HK-2 (cell line): ENCODE results near the gene GATB.
"Not testable (repeated sequence)": the region's sequence is repeated elsewhere in the genome, so short reads cannot be mapped to it uniquely, and the experiment has no call there.

ENCODE experiments used
- DNase-seq: peaks from one replicate; pipeline ENCODE4 v3.0.0-alpha.2; 2018; ENCODE audit not compliant: unreplicated experiment

GATB gene

DNA sequence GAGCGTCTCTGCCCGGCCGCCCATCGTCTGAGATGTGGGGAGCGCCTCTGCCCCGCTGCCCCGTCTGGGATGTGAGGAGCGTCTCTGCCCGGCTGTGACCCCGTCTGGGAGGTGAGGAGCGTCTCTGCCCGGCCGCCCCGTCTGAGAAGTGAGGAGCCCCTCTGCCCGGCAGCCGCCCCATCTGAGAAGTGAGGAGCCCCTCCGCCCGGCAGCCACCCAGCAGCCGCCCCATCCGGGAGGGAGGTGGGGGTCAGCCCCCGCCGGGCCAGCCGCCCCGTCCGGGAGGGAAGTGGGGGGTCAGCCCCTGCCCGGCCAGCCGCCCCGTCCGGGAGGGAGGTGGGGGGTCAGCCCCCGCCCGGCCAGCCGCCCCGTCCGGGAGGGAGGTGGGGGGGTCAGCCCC, 29.1 kb downstream of the GATB start:
- not testable (repeated sequence) for DNase-seq

DNA sequence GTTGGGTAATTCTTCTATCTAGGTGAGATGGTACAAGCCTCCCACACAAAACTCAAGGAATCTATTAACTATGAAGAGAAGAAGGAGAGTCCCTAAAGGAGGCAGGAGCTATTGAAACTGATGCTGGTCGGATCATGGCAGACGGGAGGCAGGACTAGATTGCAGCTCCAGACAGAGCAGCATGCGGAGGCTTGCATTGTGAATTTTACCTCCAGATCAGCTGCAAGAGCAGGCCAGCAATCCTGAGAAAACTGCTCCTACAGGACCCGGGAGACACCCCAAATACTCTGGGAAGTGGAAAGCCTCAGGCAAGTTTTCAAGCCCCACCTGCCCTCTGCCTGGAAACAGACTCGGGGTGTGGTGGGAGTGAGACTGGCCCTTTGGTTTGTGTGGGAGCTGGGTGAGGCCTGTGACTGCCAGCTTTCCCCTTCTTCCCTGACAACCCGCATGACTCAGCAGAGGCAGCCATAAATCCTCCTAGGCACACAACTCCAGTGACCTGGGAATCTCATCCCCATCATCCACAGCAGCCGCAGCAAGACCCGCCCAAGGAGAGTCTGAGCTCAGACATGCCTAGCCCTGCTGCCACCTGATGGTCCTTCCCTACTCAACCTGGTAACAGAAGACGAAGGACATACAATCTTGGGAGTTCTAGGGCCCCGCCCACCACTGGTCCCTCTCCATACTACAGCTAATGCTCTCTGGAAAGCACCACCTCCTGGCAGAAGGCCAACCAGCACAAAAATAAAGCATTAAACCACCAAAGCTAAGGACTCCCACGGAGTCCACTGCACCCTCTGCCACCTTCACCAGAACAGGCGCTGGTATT, 30.9 kb downstream of the GATB start:
- DNase-seq = peak; percentile 6

DNA sequence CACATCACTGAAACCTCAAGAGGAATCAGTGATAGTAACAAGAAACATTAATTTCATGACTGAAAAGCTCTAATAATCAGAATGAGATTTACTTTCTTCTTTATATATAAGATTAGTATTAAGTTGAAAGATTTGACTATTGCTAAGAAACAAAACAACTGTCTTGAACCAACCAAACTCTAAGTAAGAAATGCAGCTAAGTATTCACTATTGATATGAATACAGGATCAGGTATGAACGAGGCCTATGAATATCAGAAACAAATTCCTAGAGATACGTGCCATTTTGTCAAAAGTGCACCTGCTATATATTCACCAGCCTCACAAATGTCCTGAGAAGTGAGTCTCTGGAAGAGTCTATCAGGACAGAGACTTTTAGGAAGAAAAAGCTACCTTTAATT, 32.1 kb downstream of the GATB start:
- DNase-seq = no peak

DNA sequence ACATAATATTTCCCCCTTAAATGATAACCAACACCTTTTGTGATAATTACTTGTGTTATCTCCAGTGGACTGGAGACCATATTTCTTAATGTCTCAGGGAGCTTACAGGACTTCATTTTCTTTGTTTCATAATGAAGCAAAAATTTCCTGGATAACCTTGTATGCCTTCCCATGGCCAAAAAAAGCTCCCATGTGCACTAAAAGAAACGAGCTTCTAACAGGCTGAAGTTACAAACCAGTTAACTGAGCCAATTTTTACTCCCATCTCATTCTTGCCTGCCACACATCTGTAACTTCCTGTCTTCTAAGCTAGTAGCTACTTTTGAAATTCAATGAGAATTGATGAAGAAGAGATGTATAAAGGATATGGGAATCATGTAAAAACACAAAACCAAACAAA, 32.8 kb downstream of the GATB start:
- DNase-seq = no peak

DNA sequence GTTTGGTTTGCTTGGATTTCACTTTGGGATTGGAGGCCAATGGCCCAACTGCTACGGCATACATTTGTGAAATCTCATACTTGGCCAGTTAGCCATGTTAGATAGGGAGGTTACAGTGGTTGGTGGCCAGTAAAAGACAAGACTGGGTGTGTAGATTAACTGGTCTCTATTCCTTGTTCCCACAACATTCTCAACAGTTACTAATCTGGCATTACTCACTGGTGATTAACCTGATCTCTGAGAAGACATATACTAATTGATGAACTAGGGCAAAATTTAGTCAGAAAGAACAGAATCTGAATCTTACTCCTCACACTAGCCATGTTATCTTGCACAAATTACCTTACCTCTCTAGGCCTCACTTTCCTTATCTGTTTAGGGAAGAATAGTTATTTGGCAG, 33.4 kb downstream of the GATB start:
- no peak for DNase-seq

DNA sequence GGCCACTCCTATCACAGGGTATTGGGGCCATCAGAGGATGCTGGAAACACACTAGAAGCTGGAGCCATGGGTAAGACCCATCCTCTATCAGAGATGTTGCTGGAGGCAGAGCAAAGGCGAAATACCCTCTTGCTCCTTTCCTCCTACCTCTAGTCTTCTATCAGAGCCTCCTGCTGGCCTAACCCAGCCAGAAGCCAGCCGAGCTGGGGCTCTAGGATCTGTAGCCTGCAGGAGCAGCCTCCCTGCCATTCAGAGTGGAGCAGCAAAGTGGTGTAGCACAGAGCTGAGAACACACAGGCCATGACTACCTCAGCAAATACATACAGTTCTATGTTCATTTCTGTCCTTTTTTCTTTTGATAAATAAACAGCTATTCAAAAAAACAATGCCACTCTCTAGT, 35.7 kb downstream of the GATB start:
- DNase-seq = no peak

DNA sequence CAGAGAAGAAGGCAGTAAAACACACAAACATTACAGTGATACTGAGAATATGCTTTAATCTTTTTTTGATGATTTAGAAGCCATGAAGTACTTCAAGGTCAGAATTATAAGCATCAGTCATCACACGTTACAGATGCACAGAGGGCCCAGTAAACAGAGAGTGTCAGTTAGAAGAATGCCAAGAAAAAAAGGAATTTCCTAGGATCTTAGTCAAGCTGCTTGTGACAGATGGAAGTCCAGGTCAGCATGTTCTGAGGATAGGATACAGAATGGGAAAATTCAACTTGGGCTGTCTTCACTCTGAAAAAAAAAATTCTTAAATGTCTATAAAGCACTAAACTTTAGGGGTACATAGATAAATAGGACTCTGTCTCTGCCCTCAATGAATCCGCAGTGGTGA, 38.9 kb downstream of the GATB start:
- DNase-seq = no peak

- no peak for DNase-seq
Measured at GRCh38 chr4:151721466-151721865, 39.3 kb downstream of the GATB start.

- no peak for DNase-seq
Measured at GRCh38 chr4:151719956-151720334, 40.9 kb downstream of the GATB start.

DNA sequence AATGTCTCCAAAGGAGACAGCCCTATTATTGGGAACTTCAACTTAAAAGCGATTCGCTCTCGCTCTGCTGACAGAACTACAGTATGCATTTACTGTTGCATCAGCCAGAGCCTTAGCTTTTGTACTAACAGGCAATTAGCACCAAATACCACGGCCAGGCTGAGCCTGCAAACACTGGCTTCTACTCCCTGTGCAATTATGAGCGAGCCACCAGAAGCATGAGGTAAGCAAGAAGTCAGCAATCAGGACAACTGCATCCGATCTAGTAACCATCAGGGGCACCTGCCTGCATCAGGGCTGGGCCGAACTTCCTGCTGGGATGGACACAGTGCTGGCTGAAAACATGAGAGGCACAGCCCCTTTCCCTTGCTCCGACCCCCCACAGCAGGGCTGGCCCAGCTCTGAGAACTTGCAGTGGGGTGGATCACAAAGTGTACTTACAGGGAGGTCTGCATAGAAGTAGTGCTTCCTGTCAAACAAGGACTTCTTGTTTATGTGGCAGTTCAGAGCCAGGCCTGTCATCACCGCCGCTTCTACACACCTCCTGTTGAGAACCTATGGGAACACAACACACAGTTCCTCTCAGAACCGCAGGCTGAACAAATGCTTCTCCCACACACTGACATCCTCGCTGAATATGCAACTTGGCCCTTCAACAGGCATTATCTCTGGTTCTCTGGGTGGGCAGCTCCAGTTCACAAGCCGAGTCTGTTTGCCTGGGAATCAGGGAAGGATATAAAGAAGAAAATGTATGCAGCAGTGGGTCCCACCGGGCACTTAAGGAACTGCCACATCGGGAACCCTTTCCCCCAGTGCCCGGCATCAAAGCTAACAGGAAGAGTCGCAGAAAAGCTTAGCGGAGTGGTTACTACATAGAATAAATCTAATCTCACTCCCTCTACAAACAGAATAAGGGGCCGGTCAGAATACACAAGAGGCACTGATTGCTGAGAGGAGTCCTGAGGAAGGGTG, 41.5 kb downstream of the GATB start:
- DNase-seq = no peak

DNA sequence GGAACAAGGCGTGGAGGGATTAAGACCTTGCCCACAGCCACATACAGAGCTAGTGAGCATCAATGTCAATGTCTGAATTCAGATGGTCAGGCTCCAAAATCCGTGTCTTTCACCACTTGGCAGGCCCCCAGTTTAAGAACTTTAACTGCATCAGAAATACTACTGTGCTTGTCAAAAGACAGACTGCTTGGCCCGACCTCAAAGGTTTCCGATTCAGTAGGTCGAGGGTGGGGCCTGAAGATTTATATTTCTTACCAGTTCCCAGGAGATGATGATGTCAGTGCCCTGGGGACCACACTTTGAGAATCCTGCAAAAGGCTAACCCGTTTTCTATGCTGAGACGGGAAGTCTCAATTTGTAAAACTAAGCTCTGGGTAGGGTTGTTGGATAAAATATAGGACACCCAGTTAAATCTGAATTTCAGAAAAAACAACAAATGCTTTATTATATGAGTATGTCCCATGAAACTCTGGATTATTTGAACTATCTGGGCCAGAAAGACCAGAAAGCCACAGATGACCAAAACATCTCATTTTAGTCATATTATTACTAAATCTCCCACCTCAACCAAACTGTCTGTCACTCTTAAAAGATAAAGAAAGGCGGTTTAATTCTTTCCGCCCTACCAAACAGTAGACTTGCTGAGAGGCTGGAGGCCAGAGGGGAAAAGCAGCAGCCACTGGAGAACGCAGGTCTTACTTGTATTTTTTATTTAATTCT, 42.7 kb downstream of the GATB start:
- no peak for DNase-seq

DNA sequence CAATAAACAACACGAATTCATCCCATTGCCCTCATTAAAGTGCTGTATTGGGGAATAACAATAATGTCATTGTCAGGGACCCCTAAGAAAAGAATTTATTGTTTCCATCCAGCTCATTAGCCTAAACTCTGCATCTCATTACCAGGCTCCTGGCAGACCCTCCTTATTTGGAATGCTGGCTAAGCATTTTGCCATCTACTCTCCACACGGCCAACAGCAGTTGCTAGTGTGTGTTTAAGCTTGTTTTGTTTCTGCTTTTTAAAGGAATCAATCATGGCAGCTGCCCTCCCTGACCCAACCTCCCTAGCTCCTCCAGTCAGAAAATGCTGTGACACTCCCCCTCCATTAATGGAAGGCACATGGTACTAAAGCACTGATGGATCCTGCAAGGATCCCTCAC, 43.5 kb downstream of the GATB start:
- DNase-seq = no peak

GRCh38 chr4:151716324-151716723, 44.5 kb downstream of the GATB start:
- no peak for DNase-seq

DNA sequence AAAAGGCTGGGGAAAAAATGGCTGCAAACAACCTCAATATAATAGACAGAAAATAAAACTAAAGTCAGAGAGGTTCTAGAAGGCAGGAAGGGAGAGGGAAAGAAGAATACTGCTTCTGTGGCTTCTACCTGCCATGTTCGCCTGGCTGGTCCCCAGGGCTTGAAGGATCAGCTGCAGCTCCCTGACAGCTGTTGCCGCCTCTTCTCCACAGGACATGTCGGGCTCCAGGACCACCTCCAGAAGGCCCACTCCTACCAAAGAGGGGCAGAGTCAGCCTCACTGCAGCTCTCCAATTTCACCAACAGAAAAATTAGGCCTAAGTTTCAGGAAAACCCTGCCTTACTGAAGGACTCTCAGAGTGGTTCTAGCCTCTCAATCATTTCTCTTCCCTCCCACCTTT, 44.9 kb downstream of the GATB start:
- no peak for DNase-seq

DNA sequence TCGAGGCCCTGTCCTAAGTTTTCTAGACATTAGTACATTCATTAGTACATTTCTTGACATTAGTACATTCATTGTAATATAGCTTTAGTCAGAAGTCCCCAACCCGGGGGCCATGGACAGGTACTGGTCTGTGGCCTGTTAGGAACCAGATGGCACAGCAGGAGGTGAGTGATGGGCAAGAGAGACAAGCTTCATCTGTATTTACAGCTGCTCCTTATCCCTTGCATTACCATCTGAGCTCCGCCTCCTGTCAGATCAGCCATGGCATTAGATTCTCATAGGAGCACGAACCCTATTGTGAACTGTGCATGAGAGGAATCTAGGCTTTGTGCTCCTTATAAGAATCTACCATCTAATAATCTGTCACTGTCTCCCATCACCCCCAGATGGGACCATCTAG, 48.0 kb downstream of the GATB start:
- DNase-seq = no peak

GRCh38 chr4:151711646-151712045, 49.2 kb downstream of the GATB start:
- no peak for DNase-seq

DNA sequence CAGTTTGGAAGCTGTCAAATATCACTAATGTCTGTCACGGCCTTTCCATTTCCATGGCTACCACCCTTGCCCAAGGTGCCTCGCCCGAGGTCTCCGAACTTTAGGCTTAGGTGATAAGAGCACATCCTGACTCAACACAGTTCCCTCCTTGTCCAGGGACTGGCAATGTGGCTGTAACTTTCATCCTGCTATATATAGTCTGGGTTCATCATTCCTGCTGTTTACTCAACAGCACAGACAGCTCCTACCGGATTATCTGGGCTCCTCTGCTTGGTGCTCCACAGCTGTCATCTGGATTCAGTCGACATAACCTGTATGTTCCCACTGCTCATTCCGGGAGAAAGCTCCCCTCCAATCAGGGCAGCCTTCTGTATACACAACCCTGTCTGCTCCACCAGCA, 51.2 kb downstream of the GATB start:
- no peak for DNase-seq

DNA sequence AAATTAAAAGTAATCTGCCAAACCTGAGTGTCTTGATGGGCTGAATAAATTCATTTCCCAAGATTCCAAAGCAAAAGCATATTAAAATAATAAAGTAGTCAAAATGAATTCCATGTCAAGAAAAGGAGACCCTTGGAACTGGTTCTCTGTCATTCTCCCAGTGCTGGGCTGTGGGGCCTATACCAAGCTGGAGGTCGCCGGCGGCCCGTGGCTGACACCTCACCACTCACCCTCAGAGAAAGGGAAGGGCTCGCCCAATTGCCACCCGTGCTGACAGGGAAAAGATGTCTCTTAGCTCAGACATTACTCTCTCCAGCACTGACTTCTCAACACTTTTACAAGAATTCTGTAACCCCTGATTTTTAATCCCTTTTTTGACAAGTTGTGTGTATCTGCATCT, 51.7 kb downstream of the GATB start:
- DNase-seq = no peak

- DNase-seq = no peak
Measured at GRCh38 chr4:151708100-151708499, 52.7 kb downstream of the GATB start.

DNA sequence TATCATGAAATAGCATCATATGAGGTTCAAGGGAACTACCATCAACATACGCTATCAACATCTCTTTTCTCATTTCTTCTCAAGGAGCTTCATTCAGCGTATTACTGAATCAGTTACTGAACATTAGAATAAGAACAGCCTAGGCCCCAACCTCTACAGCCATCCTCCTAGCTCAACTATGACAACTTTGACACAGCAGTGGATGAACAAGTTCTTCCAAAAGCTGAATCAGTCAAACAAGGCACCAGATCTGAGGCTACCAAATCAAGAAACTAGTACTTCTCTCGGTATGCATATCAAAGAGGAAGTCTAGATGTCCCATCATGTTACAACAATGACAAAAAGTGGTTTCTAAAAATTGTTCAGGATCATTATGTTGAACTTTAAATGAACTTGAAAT, 57.4 kb downstream of the GATB start:
- no peak for DNase-seq

DNA sequence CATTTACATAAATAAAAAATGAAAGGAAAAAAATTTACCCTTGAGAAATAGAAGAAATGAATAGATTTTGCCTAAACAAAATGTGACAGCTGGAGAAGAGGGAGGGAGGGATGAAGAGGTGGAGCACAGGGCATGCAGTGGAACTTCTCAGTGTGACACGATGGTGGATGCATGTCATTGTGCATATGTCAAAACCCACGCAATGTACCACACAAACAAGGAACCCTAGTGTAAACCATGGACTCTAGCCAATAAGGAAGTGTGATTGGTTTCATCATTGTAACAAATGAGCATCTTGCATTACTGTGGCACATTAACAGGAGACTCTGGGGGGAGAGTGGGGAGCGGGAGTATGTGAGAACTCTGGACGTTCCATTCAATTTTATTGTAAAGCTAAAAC, 58.6 kb downstream of the GATB start:
- no peak for DNase-seq

GRCh38 chr4:151700566-151701316, 60.1 kb downstream of the GATB start:
- DNase-seq = no peak
